ENCODE results near the gene THUMPD1.
"Not testable (repeated sequence)": the region's sequence is repeated elsewhere in the genome, so short reads cannot be mapped to it uniquely, and the experiment has no call there.

The THUMPD1 gene

DNA sequence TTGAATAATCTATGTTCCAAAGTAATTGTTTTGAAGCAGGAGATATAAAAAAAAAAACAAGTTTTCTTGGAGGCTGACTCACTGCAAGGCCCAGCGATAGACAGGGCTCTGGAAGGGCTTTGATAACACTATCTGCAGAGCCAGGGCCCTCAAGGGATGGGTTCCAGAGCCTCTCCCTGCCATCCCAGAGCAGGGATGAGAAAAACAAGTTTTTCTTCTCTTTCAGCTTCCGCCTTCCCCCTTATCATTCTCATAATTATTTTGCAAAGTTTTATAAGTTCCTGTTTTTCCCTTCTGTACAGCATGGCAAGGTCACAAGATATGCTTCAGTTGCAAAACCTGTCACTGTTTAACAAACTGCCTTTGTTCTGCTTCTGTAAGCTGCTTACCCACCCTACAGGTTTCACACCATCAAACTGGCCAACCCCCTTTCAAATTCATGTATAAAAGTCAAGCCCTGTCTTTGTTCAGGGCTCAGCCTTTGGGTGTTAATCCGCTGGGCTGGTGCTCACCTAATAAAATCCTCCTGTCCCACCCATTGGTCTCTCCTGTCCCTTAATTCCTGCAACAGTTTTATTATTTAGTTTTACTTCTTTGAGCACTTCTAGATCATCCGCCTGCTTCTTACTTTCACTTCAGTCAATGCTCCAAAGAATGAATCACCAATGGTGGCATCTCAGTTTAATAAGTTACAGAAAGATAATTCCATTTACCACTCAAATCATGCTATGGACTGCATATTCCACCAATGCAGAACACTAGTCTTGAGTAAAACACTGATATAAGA is 5.6 kb upstream of the THUMPD1 start:
- no peak for DNase-seq

DNA sequence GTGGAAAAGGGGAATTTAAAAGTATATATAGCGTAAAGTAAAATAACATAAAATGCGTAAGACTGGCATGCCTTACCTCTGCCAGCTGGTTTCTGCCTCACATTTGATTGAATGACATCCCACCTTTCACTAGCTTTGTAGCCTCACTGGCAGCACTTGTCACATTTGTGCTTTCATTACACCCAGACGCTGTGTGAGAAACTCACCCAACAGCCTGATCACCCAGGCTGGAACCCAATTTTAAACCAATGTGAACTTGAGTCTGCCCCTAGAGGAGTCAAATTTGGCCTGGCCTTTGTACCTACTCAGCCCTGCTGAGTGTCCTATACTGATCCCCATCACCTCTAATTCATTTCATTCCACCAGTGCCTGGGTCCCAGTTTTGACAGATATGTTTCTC is 4.8 kb upstream of the THUMPD1 start:
- no peak for DNase-seq

DNA sequence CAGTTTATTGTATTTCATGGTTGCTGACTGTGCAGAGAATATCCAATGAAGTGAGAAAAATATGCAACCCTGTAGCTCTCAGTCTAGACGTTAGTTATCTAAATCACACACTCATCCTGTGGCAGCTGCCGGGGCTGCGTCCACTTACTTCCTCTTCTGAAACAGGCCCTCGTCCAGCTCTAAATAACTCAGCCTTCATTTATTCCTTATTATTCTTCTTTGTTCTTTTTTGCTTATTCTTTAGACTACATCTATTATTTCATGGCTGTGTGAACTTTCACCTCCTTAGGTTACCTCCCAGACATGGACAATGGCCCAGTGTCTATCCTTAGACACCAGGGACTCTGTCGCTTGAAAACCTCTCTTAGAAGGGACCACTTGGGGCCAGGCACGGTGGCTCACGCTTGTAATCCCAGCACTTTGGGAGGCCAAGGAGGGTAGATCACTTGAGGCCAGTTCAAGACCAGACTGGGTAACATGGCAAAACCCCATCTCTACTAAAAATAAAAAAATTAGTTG is 3.4 kb upstream of the THUMPD1 start:
- no peak for DNase-seq

DNA sequence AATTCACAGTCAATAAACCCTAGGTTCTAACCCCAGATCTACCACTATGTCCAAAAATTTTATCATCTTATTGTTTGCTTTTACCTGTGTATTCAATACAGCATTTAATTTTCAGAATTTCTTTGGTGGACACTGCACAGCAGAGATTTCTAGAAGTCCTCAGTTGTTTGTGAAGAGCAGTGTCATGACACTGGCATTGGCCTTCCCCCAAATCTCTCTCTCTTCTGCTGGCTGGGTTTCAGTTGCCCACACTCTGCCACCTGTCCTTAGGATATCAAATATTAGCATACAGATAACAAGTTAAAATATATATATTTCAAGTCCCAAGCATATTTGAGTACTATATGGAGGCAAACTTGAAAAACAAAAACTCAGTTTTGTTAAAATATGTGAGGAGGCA is 2.0 kb upstream of the THUMPD1 start:
- DNase-seq: no peak

GRCh38 chr16:20740901-20741521 is 607 bp downstream of the THUMPD1 start:
- DNase-seq: peak; percentile 84 to 92 (median 86)

- DNase-seq: peak in 2 of 5 experiments; percentile 6 to 49
These were observed 1.4 kb downstream of the THUMPD1 start for GRCh38 chr16:20740007-20740883.

GRCh38 chr16:20735490-20735889 is 6.1 kb downstream of the THUMPD1 start:
- no peak for DNase-seq

GRCh38 chr16:20734782-20735181 is 6.8 kb downstream of the THUMPD1 start:
- no peak for DNase-seq

- DNase-seq: no peak
These were observed 7.6 kb downstream of the THUMPD1 start for GRCh38 chr16:20734056-20734455.

DNA sequence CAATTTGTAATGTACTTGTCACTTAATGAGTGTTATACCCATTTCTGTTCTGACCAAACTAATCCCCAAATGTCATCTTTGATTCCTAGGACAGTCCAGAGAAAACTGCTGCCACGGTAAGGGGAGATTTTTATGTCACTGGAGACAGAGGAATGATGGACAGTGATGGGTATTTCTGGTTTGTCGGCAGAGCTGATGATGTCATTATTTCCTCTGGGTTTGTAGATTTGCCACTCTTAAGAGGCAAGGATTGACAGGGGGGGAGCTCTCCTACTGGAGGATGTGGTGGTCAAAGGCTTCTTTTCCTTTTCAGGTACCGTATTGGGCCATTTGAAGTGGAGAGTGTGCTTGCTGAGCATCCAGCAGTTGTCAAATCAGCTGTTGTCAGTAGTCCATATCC is 12.5 kb downstream of the THUMPD1 start:
- no peak for DNase-seq

GRCh38 chr16:20727181-20727580 is 14.4 kb downstream of the THUMPD1 start:
- DNase-seq: no peak

DNA sequence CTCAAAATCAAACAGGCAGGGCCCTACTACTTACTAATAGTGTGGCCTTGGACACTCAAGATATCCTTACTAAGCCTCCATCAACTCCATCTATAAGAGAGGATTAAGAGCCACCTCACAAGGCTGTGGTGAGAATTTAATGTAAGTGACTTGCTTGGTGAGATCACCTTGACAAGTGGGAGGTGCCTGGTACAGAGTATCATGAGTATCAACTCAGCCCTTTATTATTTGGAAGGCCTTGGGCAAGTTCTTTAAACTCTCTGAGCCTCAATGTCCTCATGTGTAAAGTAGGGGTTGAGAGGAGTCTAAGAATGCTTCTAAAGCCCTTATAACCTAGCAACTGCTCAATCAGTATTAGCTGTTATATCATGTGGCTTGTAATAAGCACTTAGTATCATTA is 15.0 kb downstream of the THUMPD1 start:
- no peak for DNase-seq

DNA sequence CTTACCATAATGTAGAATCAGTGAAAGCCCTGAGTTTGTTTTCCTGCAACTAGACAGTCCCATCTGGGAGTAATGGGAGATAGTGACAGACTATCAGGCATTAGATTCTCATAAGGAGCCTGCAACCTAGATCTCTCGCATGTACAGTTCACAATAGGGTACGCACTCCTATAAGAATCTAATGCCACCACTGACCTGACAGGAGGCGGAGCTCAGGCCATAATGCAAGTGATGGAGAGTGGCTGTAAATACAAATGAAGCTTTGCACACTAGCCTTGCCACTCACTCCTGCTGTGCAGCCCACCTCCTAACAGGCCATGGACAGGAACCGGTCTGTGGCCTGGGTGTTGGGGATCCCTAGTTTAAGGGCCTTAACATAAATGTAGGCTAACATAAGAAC is 21.4 kb downstream of the THUMPD1 start:
- no peak for DNase-seq

DNA sequence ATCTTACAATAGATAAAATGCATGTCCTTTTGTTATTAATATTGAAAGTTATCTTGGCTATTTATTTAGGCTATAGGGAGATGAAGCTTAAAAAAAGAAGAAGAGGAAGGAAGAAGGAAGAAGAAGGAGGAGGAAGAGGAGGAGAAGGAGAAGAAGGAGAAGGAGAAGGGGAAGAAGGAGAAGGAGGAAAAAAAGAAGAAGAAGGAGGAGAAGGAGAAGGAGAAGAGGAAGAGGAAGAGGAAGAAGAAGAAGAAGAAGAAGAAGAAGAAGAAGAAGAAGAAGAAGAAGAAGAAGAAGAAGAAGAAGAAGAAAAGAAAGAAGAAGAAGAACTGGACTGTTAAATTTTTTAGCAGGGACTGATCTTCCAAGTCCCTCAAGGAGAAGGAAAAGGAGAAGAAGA is 23.9 kb downstream of the THUMPD1 start:
- not testable (repeated sequence) for DNase-seq

DNA sequence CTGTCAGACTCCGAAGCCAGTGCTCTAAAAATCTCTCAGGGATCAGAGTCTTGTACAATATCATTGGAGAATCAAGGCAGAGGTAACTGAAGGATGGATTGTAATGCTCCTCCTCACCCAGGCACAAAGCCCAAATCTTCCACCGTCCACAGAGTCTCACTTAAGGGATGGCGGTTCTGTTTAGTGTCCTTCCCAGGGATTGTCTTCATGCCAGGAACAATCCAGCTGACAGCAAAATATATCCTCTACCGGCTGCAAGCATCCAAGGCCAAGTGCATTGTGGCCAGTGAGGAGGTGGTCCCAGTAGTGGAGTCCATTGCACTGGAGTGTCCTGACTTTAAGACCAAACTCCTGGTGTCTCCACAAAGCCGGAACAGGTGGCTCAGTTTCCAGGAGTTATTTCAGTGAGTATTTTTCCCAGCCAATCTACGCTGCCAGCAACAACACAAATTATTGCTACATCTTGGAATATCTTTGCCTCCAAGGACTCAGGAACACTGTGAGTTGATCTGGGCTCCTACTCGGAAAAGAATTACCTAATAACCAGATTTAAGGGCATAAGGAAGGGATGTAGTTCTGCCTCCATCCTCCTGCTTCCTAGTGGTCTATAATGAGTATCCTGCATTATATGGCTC is 30.2 kb downstream of the THUMPD1 start:
- no peak for DNase-seq

GRCh38 chr16:20708129-20708528 is 33.5 kb downstream of the THUMPD1 start:
- peak in 1 of 5 experiments; percentile 30 for DNase-seq

DNA sequence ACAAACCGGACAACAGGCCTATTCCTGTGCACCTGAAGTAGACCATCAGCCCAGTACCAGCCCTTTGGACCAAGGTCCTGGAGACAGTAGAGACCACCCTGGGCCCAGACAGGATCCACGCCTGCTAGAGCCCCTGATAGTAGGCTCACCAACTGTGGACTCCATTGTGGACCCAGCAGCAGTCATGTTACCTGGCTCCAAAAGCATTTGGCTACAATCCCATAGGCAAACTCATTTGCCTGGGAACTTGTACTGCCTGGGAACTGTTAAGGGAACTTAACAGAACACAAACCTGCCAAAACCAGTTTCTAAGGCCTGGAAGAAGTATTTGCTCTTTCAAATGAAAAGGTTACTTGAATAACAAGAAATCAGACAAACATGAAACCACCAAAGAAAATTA is 34.2 kb downstream of the THUMPD1 start:
- DNase-seq: no peak

- not testable (repeated sequence) for DNase-seq
These were observed 35.6 kb downstream of the THUMPD1 start for GRCh38 chr16:20705972-20706371.

DNA sequence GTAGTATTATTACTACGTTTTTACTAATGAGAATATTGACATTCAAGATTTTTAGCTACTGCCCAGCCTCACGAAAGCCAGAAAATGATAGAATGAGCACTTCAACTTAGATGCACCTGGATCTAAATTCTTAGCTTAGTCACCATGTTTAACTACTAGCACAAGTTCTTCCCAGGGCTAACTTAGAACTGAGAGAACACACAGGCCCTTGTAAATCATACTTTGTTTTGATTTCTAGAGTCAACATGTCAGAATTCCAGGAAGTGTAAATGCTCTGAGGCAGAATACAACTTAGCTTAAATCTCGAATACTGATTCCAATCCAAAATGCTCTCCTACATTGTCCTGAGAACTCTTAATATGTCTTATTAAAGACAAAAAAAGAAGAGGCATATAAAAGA is 37.3 kb downstream of the THUMPD1 start:
- DNase-seq: no peak

DNA sequence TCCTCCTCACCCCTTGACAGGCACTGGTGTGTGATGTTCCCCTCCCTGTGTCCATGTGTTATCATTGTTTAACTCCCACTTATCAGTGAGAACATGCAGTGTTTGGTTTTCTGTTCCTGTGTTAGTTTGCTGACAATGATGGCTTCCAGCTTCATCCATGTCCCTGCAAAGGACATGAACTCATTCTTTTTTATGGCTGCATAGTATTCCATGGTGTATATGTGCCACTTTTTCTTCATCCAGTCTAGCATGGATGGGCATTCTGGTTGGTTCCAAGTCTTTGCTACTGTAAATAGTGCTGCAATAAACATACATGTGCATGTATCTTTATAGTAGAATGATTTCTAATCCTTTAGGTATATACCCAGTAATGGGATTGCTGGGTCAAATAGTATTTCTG is 39.9 kb downstream of the THUMPD1 start:
- DNase-seq: not testable (repeated sequence)

DNA sequence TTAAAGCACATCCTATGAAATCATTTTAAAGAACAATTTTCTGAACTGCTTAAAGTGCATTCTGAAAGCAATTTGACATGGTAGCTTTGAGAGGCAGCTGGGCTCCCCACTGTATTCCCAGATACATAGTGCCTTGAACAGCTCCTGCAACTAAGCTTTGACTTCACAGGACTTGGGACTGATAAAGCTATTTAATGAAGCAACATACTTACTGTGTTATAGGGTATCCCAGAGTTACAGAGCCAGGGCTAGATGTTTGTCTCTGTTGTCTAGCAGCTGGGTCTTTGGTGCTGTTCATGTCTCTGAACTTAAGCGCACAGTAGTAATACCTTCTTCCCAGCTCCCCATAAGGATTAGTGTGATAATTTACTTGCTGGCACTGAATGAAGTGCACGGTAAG is 45.0 kb downstream of the THUMPD1 start:
- no peak for DNase-seq

GRCh38 chr16:20695024-20695423 is 46.6 kb downstream of the THUMPD1 start:
- no peak for DNase-seq

DNA sequence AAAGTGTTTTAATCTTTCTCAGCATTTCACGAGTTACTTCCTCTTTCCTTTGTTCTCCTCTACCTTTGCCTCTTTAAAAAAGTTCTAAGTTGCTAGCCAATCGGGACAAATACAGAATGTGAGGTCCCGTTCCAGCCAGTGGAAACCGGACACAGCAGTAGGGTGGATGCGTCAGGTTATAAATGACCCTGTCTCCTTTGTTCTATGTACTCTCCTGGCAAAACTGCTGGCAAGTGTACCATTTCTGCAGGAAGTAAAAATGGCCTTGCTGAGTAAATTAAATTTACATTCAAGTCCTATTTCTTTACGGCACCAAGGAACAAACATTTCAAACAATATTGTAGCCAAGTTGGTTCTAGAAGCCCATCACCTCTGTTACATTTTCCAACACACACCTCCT is 47.5 kb downstream of the THUMPD1 start:
- DNase-seq: not testable (repeated sequence)

Data from T-helper 2 cell (primary cell).